HAP-1 (cell line): ENCODE results near the gene LYSMD1.

Experiments
- DNase-seq, 2 experiments: peaks; one replicate each; pipeline ENCODE4 v3.0.0-alpha.2; 2016 to 2020; ENCODE audit warnings: low spot score in 2 of 2
- H3K27me3 ChIP-seq: fragments of 250-450 bp; sonication (Bioruptor Pico); 2 replicates; pipeline ENCODE4 v1.5.1; 2020; ENCODE audit warnings: low read depth, mild to moderate bottlenecking, moderate library complexity
- H3K36me3 ChIP-seq: fragments of 250-450 bp; sonication (Bioruptor Pico); replicated peaks from 2 replicates; pipeline ENCODE4 v1.5.1; 2020; ENCODE audit warnings: mild to moderate bottlenecking
- H3K4me1 ChIP-seq: fragments of 250-450 bp; sonication (Bioruptor Pico); 2 replicates; pipeline ENCODE4 v1.5.1; 2020; ENCODE audit warnings: mild to moderate bottlenecking
- H3K4me3 ChIP-seq: fragments of 250-450 bp; sonication (Bioruptor Pico); 2 replicates; pipeline ENCODE4 v1.5.1; 2020; ENCODE audit warnings: mild to moderate bottlenecking, moderate library complexity
- H3K9me3 ChIP-seq: fragments of 250-450 bp; sonication (Bioruptor Pico); 2 replicates; pipeline ENCODE4 v1.5.1; 2020; ENCODE audit warnings: mild to moderate bottlenecking, moderate library complexity
- in situ Hi-C: fragments of 300-500 bp; cut with MboI; formaldehyde crosslinking; loops from 3 replicates; pipeline ENCODE4 v1.14.3; 2020; ENCODE audit warnings: low sequenced_read_pairs, inconsistent platforms, mixed read lengths

LYSMD1 gene

GRCh38 chr1:151159373-151159772 is 6.3 kb downstream of the LYSMD1 start:
- no peaks in the 10 kb centered on the region for H3K9me3 ChIP-seq
- no peak overlapping the region for H3K4me3 ChIP-seq
- DNase-seq, result no peak
- no peaks in the 10 kb centered on the region for H3K27me3 ChIP-seq
- no peaks in the 10 kb centered on the region; the same call in 1 of the 2 replicates for H3K4me1 ChIP-seq
- peaks cover 8% of the 10 kb centered on the region for H3K36me3 ChIP-seq
- in situ Hi-C loops, result loop anchor here (5.0 kb wide), 1 partner anchor 67 kb away; no protein-coding TSS in a partner anchor

GRCh38 chr1:151158751-151159251 is 6.9 kb downstream of the LYSMD1 start:
- Histone ChIP-seq H3K36me3 (peaks cover 8% of the 10 kb centered on the region), H3K4me1 (no peaks in the 10 kb centered on the region), H3K9me3 (no peaks in the 10 kb centered on the region), H3K4me3 (no peak overlapping the region), H3K27me3 (no peaks in the 10 kb centered on the region)
- in situ Hi-C loops, result loop anchor here (5.0 kb wide), 1 partner anchor 66 kb away; no protein-coding TSS in a partner anchor
- DNase-seq, result no peak

GRCh38 chr1:151158326-151158725 is 7.4 kb downstream of the LYSMD1 start:
- H3K27me3 ChIP-seq, result no peaks in the 10 kb centered on the region
- in situ Hi-C loops, result loop anchor here (5.0 kb wide), 1 partner anchor 66 kb away; no protein-coding TSS in a partner anchor
- no peak for DNase-seq
- H3K4me3 ChIP-seq, result no peak overlapping the region
- no peaks in the 10 kb centered on the region for H3K4me1 ChIP-seq
- H3K9me3 ChIP-seq, result no peaks in the 10 kb centered on the region
- H3K36me3 ChIP-seq, result peaks cover 8% of the 10 kb centered on the region

- no peaks in the 10 kb centered on the region for H3K27me3 ChIP-seq
- no peak overlapping the region for H3K4me3 ChIP-seq
- DNase-seq, result no peak
- H3K9me3 ChIP-seq, result no peaks in the 10 kb centered on the region
- in situ Hi-C loops, result loop anchor here (5.0 kb wide), 1 partner anchor 65 kb away; no protein-coding TSS in a partner anchor
- no peaks in the 10 kb centered on the region for H3K4me1 ChIP-seq
- peaks cover 8% of the 10 kb centered on the region for H3K36me3 ChIP-seq
Observed at GRCh38 chr1:151157067-151157531, 8.6 kb downstream of the LYSMD1 start.

GRCh38 chr1:151156515-151156819 is 9.2 kb downstream of the LYSMD1 start, which contains the start of gene TNFAIP8L2:
Gene TNFAIP8L2 (plus strand): TSS chr1:151156649. CDS start chr1:151158698, 2,049 bp downstream.
- Histone ChIP-seq H3K4me1 (no peaks in the 10 kb centered on the region), H3K27me3 (no peaks in the 10 kb centered on the region), H3K4me3 (no peak within 1 kb of the TSS), H3K9me3 (no peaks in the 10 kb centered on the region), H3K36me3 (peaks cover 8% of the 10 kb centered on the region)
- in situ Hi-C loops, result loop anchor here (5.0 kb wide), 1 partner anchor 64 kb away; no protein-coding TSS in a partner anchor
- peak in 1 of 2 experiments; percentile 31 for DNase-seq

GRCh38 chr1:151147665-151148064 is 18.0 kb downstream of the LYSMD1 start:
- DNase-seq, result no peak
- no peaks in the 10 kb centered on the region for H3K36me3 ChIP-seq
- H3K4me3 ChIP-seq, result no peak overlapping the region
- H3K4me1 ChIP-seq, result peaks cover 7% of the 10 kb centered on the region
- H3K9me3 ChIP-seq, result no peaks in the 10 kb centered on the region
- H3K27me3 ChIP-seq, result no peaks in the 10 kb centered on the region
- in situ Hi-C loops, result no loop called here

- Histone ChIP-seq H3K27me3 (no peaks in the 10 kb centered on the region), H3K9me3 (no peaks in the 10 kb centered on the region), H3K4me1 (peaks cover 7% of the 10 kb centered on the region), H3K4me3 (peak overlapping the region; percentile 64), H3K36me3 (no peaks in the 10 kb centered on the region)
- DNase-seq, result no peak
- in situ Hi-C loops, result no loop called here
Observed at GRCh38 chr1:151147132-151147503, 18.6 kb downstream of the LYSMD1 start.

- no peaks in the 10 kb centered on the region for H3K27me3 ChIP-seq
- in situ Hi-C loops, result no loop called here
- H3K4me3 ChIP-seq, result peak within 1 kb of the TSS; percentile 64
- H3K9me3 ChIP-seq, result no peaks in the 10 kb centered on the region
- H3K36me3 ChIP-seq, result no peaks in the 10 kb centered on the region
- H3K4me1 ChIP-seq, result peaks cover 7% of the 10 kb centered on the region
- peak; percentile 86 to 97 for DNase-seq
Observed at GRCh38 chr1:151146412-151147131, 19.1 kb downstream of the LYSMD1 start, which contains the start of gene SEMA6C. Gene SEMA6C (minus strand): TSS chr1:151146631. CDS start chr1:151142621, 4,010 bp downstream.

- peaks cover 7% of the 10 kb centered on the region for H3K4me1 ChIP-seq
- peak overlapping the region; percentile 64 for H3K4me3 ChIP-seq
- in situ Hi-C loops, result no loop called here
- no peak for DNase-seq
- no peaks in the 10 kb centered on the region for H3K27me3 ChIP-seq
- H3K9me3 ChIP-seq, result no peaks in the 10 kb centered on the region
- H3K36me3 ChIP-seq, result no peaks in the 10 kb centered on the region
Observed at GRCh38 chr1:151146072-151146411, 19.7 kb downstream of the LYSMD1 start.

- H3K36me3 ChIP-seq, result no peaks in the 10 kb centered on the region
- no peaks in the 10 kb centered on the region for H3K27me3 ChIP-seq
- peak overlapping the region; percentile 64 for H3K4me3 ChIP-seq
- in situ Hi-C loops, result no loop called here
- H3K9me3 ChIP-seq, result no peaks in the 10 kb centered on the region
- DNase-seq, result no peak
- H3K4me1 ChIP-seq, result peaks cover 7% of the 10 kb centered on the region
Observed at GRCh38 chr1:151145304-151146071, 20.2 kb downstream of the LYSMD1 start.

GRCh38 chr1:151144474-151145303 is 21.0 kb downstream of the LYSMD1 start:
- DNase-seq, result no peak
- H3K9me3 ChIP-seq, result no peaks in the 10 kb centered on the region
- in situ Hi-C loops, result no loop called here
- peaks cover 7% of the 10 kb centered on the region for H3K4me1 ChIP-seq
- no peak overlapping the region for H3K4me3 ChIP-seq
- H3K27me3 ChIP-seq, result no peaks in the 10 kb centered on the region
- H3K36me3 ChIP-seq, result no peaks in the 10 kb centered on the region

GRCh38 chr1:151143986-151144385 is 21.7 kb downstream of the LYSMD1 start:
- no peak overlapping the region for H3K4me3 ChIP-seq
- no peaks in the 10 kb centered on the region for H3K36me3 ChIP-seq
- H3K9me3 ChIP-seq, result no peaks in the 10 kb centered on the region
- no peak for DNase-seq
- in situ Hi-C loops, result no loop called here
- H3K4me1 ChIP-seq, result peaks cover 7% of the 10 kb centered on the region
- no peaks in the 10 kb centered on the region for H3K27me3 ChIP-seq

GRCh38 chr1:151143057-151143435 is 22.7 kb downstream of the LYSMD1 start:
- no peaks in the 10 kb centered on the region for H3K36me3 ChIP-seq
- in situ Hi-C loops, result no loop called here
- H3K4me3 ChIP-seq, result no peak overlapping the region

More at GRCh38 chr1:151143057-151143435, 22.7 kb downstream of the LYSMD1 start:
- H3K27me3 ChIP-seq, result no peaks in the 10 kb centered on the region
- no peak for DNase-seq
- H3K9me3 ChIP-seq, result no peaks in the 10 kb centered on the region
- H3K4me1 ChIP-seq, result peaks cover 7% of the 10 kb centered on the region
